Measurements from ENCODE around the gene ATR.
"Not testable (repeated sequence)": the region's sequence is repeated elsewhere in the genome, so short reads cannot be mapped to it uniquely, and the experiment has no call there.

The ATR gene

GRCh38 chr3:142578329-142579223 lies at the start of gene ATR:
TSS of gene ATR (minus strand) at chr3:142578733. CDS start at chr3:142578704, 29 bp downstream.
- peak; percentile 88 to 96 for DNase-seq

GRCh38 chr3:142626971-142627370 lies 48.4 kb upstream of the ATR start:
- no peak for DNase-seq

GRCh38 chr3:142625153-142625440 lies 46.6 kb upstream of the ATR start:
- DNase-seq = no peak

- no peak for DNase-seq
Observed at GRCh38 chr3:142624341-142625152, 46.0 kb upstream of the ATR start.

GRCh38 chr3:142623194-142623593 lies 44.7 kb upstream of the ATR start:
- no peak for DNase-seq

GRCh38 chr3:142622405-142622804 lies 43.9 kb upstream of the ATR start:
- DNase-seq = no peak

GRCh38 chr3:142618917-142619461 lies 40.5 kb upstream of the ATR start:
- DNase-seq = no peak

GRCh38 chr3:142615171-142615570 lies 36.6 kb upstream of the ATR start:
- no peak for DNase-seq

GRCh38 chr3:142614059-142614626 lies 35.6 kb upstream of the ATR start:
- no peak for DNase-seq

- no peak for DNase-seq
Observed at GRCh38 chr3:142613491-142613890, 35.0 kb upstream of the ATR start.

GRCh38 chr3:142611206-142611605 lies 32.7 kb upstream of the ATR start:
- no peak for DNase-seq

- DNase-seq = no peak
Observed at GRCh38 chr3:142609136-142609535, 30.6 kb upstream of the ATR start.

GRCh38 chr3:142608631-142609030 lies 30.1 kb upstream of the ATR start:
- no peak for DNase-seq

- DNase-seq = no peak
Observed at GRCh38 chr3:142604940-142605339, 26.4 kb upstream of the ATR start.

- not testable (repeated sequence) for DNase-seq
Observed at GRCh38 chr3:142603386-142603705, 24.8 kb upstream of the ATR start.

GRCh38 chr3:142602619-142603385 lies 24.3 kb upstream of the ATR start:
- no peak for DNase-seq

GRCh38 chr3:142601713-142602112 lies 23.2 kb upstream of the ATR start:
- DNase-seq = no peak

GRCh38 chr3:142597906-142598305 lies 19.4 kb upstream of the ATR start:
- no peak for DNase-seq

- no peak for DNase-seq
Observed at GRCh38 chr3:142596726-142597088, 18.2 kb upstream of the ATR start.

GRCh38 chr3:142595951-142596725 lies 17.6 kb upstream of the ATR start, which contains the start of gene PLS1:
TSS of gene PLS1 (plus strand) at chr3:142596393. CDS start at chr3:142664238, 67,845 bp downstream.
- peak; percentile 65 to 85 for DNase-seq

GRCh38 chr3:142595581-142595950 lies 17.0 kb upstream of the ATR start:
- no peak for DNase-seq

- no peak for DNase-seq
Observed at GRCh38 chr3:142595141-142595540, 16.6 kb upstream of the ATR start.
